HEK293T (cell line): Measurements from ENCODE around the gene GMPPA.

ENCODE experiments used
- CTCF ChIA-PET: fragments of 350-600 bp; formaldehyde crosslinking; extraction: SDS; loops from one replicate; lab custom pipeline; 2021; ENCODE audit warnings: antibody characterized with exemption, inconsistent platforms; lab: Yijun Ruan, JAX
- POLR2A ChIA-PET: fragments of 350-600 bp; formaldehyde crosslinking; extraction: SDS; loops from one replicate; lab custom pipeline; 2020; ENCODE audit warnings: antibody characterized with exemption, inconsistent platforms; lab: Yijun Ruan, JAX
- DNase-seq: peaks from one replicate; pipeline ENCODE4 v3.0.0; 2012; ENCODE audit warnings: mixed read lengths; ENCODE audit errors: extremely low spot score
- ARNT ChIP-seq: fragments of 450-650 bp; IDR thresholded peaks from 2 replicates; pipeline ENCODE4 v1.6.1; 2017; ENCODE audit warnings: mild to moderate bottlenecking
- BHLHE40 ChIP-seq: fragments of 450-650 bp; IDR thresholded peaks from 2 replicates; pipeline ENCODE4 v1.6.1; 2016; ENCODE audit warnings: mild to moderate bottlenecking, moderate library complexity, borderline replicate concordance
- CTBP1 ChIP-seq: fragments of 450-650 bp; IDR thresholded peaks from 2 replicates; pipeline ENCODE4 v1.6.1; 2016; ENCODE audit warnings: borderline replicate concordance
- ELF4 ChIP-seq: fragments of 450-650 bp; IDR thresholded peaks from 2 replicates; pipeline ENCODE4 v1.6.1; 2017; ENCODE audit warnings: antibody characterized with exemption
- FOXA1 ChIP-seq: fragments of 450-650 bp; IDR thresholded peaks from 2 replicates; pipeline ENCODE4 v1.6.1; 2016; ENCODE audit warnings: mild to moderate bottlenecking
- FOXK2 ChIP-seq: fragments of 450-650 bp; IDR thresholded peaks from 2 replicates; pipeline ENCODE4 v1.6.1; 2016; ENCODE audit warnings: mild to moderate bottlenecking
- FOXM1 ChIP-seq: fragments of 450-650 bp; IDR thresholded peaks from 2 replicates; pipeline ENCODE4 v1.6.1; 2017; ENCODE audit warnings: mild to moderate bottlenecking, borderline replicate concordance
- HDGF ChIP-seq: fragments of 450-650 bp; IDR thresholded peaks from 2 replicates; pipeline ENCODE4 v1.6.1; 2017; ENCODE audit warnings: antibody characterized with exemption, borderline replicate concordance
- L3MBTL2 ChIP-seq: fragments of 450-650 bp; conservative IDR thresholded peaks from 2 replicates; pipeline ENCODE4 v1.6.1; 2016; ENCODE audit warnings: mild to moderate bottlenecking
- LEF1 ChIP-seq: fragments of 450-650 bp; IDR thresholded peaks from 2 replicates; pipeline ENCODE4 v1.6.1; 2017; ENCODE audit warnings: mild to moderate bottlenecking, borderline replicate concordance
- NFRKB ChIP-seq: fragments of 450-650 bp; IDR thresholded peaks from 2 replicates; pipeline ENCODE4 v1.6.1; 2016; ENCODE audit warnings: mild to moderate bottlenecking, moderate library complexity
- PKNOX1 ChIP-seq: fragments of 450-650 bp; IDR thresholded peaks from 2 replicates; pipeline ENCODE4 v1.6.1; 2016
- SP1 ChIP-seq: fragments of 450-650 bp; IDR thresholded peaks from 2 replicates; pipeline ENCODE4 v1.6.1; 2017
- SUZ12 ChIP-seq: fragments of 450-650 bp; IDR thresholded peaks from 2 replicates; pipeline ENCODE4 v1.6.1; 2016; ENCODE audit warnings: mild to moderate bottlenecking
- TARDBP ChIP-seq: fragments of 450-650 bp; IDR thresholded peaks from 2 replicates; pipeline ENCODE4 v1.6.1; 2016
- ZNF384 ChIP-seq: fragments of 450-650 bp; IDR thresholded peaks from 2 replicates; pipeline ENCODE4 v1.6.1; 2016

GMPPA gene

GRCh38 chr2:219455581-219455980 lies 43.1 kb upstream of the GMPPA start:
- TF ChIP-seq HDGF (no peak), ZNF384 (no peak), ARNT (no peak), PKNOX1 (no peak), BHLHE40 (no peak), TARDBP (no peak), FOXM1 (no peak), ELF4 (no peak), SP1 (no peak), NFRKB (no peak)
- CTCF ChIA-PET, result interaction anchor here (0.6 to 1.8 kb wide), 3 partner anchors 52 to 74 kb away, joined by 3 to 6 read pairs (median 3); no protein-coding TSS in a partner anchor
- DNase-seq, result no peak
- POLR2A ChIA-PET, result no interaction called here

- POLR2A ChIA-PET, result no interaction called here
- TF ChIP-seq NFRKB (no peak), ZNF384 (no peak), FOXK2 (no peak), ARNT (no peak), PKNOX1 (no peak), L3MBTL2 (no peak), TARDBP (no peak), FOXA1 (no peak), HDGF (no peak), SP1 (no peak), FOXM1 (no peak), CTBP1 (no peak), SUZ12 (no peak)
- no peak for DNase-seq
- CTCF ChIA-PET, result interaction anchor here (0.6 to 1.2 kb wide), 3 partner anchors 72 to 448 kb away, joined by 3 to 4 read pairs (median 3); no protein-coding TSS in a partner anchor
These were observed 40.8 kb upstream of the GMPPA start for GRCh38 chr2:219457784-219458369.

DNA sequence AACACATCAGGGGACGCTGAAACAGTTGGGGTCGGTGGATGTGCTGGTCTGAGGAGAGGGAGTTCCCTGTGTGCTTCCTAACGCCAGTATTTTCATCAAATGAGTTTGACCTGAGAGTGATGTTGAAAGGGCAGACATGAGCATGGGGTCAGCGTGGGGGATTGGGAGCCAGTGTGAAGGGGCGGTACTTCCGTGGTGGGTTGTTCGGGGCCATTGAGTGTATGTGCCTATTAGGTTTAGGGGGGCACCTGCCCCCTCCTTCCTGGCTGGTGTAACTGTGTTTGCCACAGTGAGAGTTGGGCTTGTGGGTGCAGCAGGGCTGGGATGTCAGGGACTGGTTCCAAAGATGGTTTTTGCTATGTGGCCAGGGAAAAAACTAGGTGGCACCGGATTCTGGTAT lies 39.7 kb upstream of the GMPPA start:
- POLR2A ChIA-PET, result no interaction called here
- CTCF ChIA-PET, result interaction anchor here (0.7 to 1.5 kb wide), 10 partner anchors 10 to 71 kb away, joined by 3 to 13 read pairs (median 4); no protein-coding TSS in a partner anchor
- DNase-seq, result no peak
- TF ChIP-seq FOXM1, result no peak
- TF ChIP-seq ZNF384, result no peak
- no peak for TF ChIP-seq SP1
- TF ChIP-seq NFRKB, result no peak
- TF ChIP-seq ARNT, result no peak
- no peak for TF ChIP-seq CTBP1
- no peak for TF ChIP-seq BHLHE40
- no peak for TF ChIP-seq FOXA1
- TF ChIP-seq SUZ12, result no peak
- no peak for TF ChIP-seq PKNOX1
- TF ChIP-seq LEF1, result no peak

DNA sequence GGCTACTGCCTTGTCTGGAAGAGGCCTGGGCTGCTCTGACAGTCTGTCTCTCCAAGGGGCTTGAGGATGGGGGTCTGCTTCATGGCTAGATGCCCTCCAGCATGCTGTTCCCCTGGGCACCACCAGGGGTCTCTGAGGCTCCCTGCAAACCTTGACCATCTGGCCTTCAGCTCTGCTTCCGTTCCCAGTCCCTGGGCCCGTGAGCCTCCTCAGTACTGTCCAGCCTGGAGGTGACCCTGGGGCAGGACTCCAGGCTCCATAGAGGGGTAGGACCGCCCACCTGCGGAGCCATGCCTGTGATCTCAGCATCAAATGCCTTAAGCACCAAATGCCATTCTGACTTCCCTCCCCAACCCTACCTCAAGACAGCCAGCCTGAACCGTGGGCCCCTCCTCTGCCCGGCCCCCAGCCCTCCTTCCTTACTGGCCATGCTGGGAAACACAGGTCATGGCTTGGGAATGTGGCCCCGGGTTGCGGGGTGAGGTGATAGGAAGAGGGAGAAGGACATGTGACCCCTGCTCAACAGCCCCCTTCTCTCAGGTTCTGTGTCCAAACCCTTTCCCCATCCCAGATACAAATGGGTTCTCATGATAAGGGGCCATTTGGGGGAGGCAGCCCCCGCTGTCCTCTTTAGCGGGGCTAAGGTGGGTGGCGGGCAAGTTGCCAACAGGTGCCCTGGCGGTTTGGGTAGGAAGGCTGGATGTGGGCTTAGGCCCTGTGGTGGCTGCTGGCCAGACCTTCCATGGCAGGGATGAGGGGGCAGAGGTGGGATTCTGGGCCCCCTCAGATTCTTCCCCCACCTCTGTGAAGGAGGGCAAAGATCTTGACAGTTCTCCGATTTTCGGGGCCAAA lies 39.0 kb upstream of the GMPPA start:
- peak; percentile 86 for DNase-seq
- ChIA-PET POLR2A (no interaction called here), CTCF (interaction anchor here (0.6 to 1.5 kb wide), 12 partner anchors 10 to 70 kb away, joined by 3 to 13 read pairs (median 4); no protein-coding TSS in a partner anchor)
- TF ChIP-seq NFRKB, result no peak
- no peak for TF ChIP-seq FOXK2
- no peak for TF ChIP-seq CTBP1
- no peak for TF ChIP-seq TARDBP
- no peak for TF ChIP-seq FOXM1
- TF ChIP-seq SP1, result no peak
- no peak for TF ChIP-seq L3MBTL2
- TF ChIP-seq ELF4, result no peak
- TF ChIP-seq PKNOX1, result no peak
- TF ChIP-seq SUZ12, result no peak
- TF ChIP-seq ARNT, result no peak
- TF ChIP-seq LEF1, result no peak
- no peak for TF ChIP-seq HDGF
- TF ChIP-seq ZNF384, result no peak
- no peak for TF ChIP-seq BHLHE40
- TF ChIP-seq FOXA1, result no peak

DNA sequence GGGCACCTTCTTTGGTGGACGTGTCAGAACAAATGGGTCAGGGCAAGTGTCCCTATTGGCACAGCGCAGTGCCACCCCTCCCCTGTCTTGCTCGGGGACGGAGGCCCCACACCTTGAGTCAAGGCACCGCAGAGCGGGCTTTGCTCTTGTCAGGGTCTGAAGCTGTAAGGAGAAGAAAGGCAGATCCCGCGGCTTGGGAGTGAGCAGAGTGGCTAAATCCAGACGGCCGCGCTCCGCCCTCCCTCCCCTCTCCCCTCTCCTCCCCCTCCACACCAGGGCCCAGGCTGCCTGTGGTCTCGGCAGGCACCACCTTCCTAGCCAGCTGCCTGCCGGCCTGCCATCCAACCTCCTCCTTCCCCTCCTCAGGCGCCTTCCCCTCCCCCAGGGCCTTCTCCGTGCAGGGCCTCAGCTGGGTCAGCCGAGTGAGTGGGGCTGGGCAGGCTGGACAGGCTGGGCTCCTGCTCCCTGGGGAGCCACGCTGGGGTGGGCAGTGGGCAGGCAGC lies 38.2 kb upstream of the GMPPA start:
- CTCF ChIA-PET, result interaction anchor here (0.8 to 1.6 kb wide), 4 partner anchors 34 to 60 kb away, joined by 3 to 4 read pairs (median 4); a partner anchor contains a TSS
- TF ChIP-seq L3MBTL2 (no peak), ARNT (no peak), CTBP1 (no peak), HDGF (no peak), FOXM1 (no peak), TARDBP (no peak), FOXK2 (no peak), SUZ12 (no peak)
- POLR2A ChIA-PET, result no interaction called here
- no peak for DNase-seq
